GF-D8 (cell line): Measurements from ENCODE around the gene RMDN3.

Experiments used
- DNase-seq: peaks from one replicate; lab custom pipeline; 2025; lab: John Stamatoyannopoulos, UW

RMDN3 gene, protein sequence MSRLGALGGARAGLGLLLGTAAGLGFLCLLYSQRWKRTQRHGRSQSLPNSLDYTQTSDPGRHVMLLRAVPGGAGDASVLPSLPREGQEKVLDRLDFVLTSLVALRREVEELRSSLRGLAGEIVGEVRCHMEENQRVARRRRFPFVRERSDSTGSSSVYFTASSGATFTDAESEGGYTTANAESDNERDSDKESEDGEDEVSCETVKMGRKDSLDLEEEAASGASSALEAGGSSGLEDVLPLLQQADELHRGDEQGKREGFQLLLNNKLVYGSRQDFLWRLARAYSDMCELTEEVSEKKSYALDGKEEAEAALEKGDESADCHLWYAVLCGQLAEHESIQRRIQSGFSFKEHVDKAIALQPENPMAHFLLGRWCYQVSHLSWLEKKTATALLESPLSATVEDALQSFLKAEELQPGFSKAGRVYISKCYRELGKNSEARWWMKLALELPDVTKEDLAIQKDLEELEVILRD

DNA sequence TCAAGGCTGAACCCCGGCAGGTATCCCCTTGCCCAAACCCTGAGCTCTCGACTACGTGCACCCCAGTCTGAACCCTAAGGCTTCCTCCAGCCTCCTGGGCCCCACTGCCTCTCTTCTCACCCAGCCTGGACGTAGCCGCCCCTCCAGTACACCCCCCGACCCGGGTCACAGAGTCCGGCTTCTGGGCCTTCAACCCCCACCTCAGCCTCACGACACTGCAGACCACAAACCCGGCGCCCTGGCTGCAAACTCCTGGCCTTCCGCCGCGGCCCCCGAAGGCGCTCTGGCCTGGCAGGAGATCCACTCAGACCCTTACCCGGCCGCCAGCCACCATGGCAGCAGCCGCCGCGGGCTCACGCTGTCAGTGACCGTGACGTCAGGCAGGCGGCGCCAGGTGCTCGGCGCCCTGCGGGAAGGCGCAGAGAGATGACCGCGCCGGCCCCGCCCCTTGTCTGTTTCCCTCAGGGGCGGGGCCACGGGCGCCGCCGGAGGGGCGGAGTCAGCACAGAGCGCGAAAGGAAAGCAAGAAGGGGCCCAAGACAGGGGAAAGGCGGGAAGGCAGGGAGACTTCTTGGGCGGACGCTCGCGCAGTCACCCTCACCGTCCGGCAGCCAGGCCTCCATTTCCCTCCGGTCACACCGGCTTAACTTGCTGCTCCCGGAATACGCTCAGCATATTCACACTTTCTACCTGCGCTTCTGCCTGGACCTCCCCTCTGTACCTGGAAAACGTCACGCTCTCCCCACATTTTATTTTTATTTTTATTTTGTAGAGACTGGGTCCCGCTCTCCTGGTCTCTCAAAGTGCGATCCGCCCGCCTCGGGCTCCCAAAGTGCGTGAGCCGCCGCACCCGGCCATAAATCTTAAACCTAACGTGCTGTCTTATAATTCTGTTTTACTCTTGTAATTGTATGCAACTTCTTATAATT, at the start of gene RMDN3:
Gene RMDN3, minus strand, starts transcription at position 372 of the 929 bp plus-strand sequence. CDS start 471 bp downstream, outside the sequence.
- peak; percentile 57 for DNase-seq

DNA sequence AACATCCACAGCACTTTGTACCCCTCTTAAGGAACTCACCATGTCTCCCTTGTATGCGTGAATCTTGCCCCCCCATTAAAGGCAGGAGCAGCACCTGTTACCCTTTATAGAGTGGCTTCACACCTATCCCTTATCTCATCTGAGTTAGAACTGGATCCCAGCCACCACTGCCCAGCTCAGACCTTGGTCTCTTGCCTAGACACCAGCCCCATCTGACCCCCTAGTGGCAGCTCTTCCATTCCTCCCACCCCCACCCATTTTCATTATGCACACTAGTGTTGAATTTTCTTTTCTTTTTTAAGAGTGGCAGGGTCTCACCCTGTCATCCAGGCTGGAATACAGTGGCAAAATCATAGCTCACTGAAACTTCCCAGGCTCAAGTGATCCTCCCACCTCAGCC, 48.6 kb upstream of the RMDN3 start:
- DNase-seq: no peak

DNA sequence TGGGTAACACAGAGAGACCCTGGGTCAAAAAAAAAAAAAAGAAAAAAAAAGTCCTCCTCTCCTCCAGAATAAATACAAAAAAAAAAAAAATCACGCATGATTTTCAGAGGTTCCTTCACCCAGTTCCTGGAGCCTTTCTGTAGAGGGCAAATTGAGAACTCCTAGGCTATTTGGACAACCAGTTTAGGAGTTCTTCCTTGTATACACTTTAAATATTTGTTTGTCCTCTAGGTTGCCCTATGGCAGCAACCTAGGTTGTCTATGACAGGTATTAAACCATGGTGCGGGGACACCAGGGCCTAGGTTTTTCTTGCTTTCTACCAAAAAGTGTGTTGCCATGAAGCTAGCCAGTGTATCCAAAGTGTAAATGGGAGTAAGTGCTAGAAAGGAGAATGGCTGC, 48.0 kb upstream of the RMDN3 start:
- DNase-seq: no peak

DNA sequence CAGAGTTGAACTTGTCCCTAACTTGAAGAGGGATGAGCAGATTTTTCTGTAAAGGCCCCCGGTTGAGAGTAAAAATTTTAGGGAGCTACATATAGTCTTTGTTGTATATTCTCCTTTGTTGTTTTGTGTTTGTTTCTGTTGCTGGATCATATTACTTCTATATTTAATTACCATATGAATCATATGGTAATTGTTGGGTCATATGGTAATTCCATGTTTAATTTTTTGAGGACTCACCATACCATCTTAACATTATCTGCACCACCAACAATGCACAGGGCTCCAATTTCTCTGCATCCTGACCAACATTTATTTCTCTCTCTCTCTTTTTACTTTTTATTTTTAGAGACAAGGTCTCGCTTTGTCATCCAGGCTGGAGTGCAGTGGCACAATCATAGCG, 44.5 kb upstream of the RMDN3 start:
- no peak for DNase-seq

DNA sequence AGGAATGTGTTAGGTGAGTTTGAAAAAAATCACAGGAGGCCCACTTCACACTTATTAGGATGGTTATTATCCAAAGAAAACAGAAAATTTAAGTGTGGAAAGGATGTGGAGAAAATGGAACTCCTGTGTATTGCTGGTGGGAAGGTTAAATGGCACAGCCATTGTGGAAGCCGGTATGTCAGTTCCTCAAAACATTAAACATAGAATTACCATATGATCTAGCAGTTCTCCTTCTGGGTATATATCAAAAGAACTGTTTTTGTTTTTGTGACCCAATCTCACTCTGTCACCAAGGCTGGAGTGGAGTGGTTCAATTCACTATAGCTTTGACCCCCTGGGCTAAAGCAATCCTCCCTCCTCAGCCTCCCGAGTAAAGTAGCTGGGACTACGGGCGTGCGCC, 41.5 kb upstream of the RMDN3 start:
- DNase-seq: no peak

DNA sequence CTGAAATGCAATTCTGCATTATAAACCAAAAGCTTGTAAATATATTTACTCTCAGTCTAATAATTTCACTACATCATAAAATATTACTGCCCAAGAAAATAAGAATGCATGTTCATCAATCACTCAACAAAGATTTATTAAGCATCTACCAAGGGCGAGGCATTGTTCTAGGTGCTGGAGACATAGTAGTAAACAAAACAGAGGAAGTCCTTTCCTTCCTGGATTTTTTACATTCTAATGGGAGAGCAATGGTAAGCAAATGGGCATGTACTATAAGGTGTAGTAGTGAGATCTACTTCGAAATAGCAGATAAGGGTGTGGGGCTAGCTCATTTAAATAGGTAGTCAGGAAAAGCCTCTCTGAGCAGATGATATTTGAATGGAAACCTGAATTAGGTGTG, 41.0 kb upstream of the RMDN3 start:
- no peak for DNase-seq

DNA sequence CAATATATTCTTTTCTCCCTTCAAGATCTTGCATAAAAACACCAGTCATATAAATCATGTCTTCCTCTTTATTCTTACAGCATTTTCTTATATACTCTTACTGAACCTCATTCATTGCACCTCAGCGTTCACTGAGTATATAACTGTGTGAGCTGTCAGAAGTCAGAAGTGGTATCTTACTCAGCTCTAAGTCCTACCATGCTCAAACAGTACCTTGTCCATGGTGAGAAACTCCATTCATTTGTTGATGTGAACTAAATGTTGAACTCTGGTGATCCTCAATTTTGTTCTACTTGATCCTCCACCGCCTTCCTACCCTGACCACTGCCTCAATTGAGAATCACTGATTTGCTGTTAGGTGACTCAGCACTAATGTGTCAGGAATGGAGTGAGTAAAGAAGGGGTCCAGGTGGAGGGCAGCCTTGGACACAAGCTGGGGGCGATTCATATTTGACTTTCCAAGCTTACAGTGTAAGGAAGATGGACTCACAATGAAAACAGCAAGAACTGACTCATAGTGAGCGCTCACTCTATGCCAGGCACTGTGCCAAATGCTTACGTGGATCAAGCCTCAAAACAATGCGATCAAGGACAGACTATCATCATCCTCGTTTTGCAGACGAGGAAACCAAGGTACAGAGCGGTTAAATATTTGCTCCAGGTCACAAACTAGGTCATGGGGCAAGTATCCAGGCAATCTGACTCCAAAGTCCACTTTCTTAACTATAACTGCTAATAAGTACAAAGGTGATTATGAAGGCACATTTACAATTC, 38.3 kb upstream of the RMDN3 start:
- DNase-seq: no peak

DNA sequence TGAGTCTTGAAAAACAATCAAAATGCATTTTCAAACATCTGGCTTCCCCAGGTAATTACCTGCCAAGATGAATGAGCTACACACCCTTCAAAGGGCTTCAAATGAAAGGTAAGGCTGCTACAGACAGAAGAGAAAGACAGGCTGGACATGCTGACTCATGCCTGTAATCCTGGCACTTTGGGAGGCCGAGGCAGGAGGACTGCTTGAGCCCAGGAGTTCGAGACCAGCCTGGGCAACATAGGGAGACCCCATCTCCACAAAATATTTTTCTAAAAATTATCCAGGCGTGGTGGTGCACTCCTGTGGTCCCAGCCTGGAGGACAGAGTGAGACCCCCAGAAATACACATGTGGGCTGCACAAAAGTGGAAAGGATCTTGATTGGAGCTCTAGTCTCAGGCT, 37.3 kb upstream of the RMDN3 start:
- no peak for DNase-seq

DNA sequence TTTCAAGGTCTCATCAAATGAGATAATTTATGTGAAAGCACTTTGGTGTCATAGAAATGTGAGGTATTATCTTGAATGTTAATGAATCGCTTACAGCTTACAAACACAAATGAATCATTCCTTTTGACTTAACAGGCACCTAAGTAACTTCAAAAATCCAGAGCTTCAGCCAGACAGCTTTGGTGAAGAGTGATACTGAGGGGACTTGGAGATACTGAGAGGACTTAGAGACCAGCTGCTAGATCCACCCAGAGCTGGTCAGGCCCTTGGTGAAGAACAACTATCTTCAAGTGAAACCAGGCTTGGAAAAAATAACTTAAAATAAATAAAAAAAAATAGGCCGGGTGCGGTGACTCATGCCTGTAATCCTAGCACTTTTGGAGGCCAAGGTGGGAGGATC, 35.7 kb upstream of the RMDN3 start:
- DNase-seq: no peak

DNA sequence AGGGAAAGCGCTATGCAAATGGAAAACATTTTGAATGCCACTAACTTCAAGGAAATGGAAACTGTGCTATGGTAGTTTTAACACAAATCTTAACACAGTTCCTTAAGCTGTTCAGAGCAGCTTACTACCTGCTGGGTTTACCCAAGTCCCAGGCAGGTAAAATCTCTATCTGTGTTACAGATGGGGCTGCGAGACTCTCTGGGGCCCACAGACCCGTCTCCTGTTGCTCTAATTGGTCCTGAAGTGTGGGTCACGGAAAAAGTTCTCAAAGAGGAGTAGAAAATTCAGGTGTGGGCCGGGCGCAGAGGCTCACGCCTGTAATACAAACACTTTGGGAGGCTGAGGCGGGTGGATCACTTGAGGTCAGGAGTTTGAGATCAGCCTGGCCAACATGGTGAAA, 34.9 kb upstream of the RMDN3 start:
- DNase-seq: no peak

DNA sequence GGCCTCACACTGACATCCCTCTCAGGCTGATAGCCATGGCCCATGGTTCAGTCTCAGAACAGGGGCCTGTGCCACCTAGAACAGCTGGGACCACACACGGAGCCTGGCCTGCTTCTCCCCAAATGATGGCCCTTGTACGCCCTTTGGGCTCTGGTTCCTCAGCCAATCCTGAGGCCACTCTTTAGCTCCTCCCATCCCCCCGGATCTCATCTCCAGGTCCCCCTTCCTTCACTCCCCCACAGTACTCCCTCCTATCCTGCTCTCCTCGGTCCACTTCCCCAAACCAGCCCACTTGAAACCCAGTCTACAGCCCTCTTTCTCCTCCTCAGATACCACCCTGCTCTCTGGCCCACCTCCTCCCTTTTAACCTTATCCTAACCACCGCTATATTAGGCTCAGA, 34.1 kb upstream of the RMDN3 start:
- no peak for DNase-seq

DNA sequence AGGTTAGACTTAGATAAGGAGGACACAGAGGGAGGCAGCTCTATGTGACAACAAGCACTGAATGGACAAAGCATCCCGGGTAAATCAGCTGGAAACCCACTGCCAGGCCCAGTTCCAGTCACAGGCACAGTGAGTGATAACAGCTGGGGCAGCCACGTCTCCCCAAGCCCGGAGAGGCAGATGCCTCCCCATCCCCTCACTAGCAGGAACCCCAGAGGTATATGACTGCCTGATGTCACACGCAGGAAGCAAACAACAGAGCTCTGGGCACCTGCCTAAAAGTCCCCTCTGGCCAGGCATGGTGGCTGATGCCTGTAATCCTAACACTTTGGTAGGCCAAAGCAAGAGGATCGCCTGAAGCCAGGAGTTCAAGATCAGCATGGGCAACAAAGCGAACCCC, 32.9 kb upstream of the RMDN3 start:
- no peak for DNase-seq

DNA sequence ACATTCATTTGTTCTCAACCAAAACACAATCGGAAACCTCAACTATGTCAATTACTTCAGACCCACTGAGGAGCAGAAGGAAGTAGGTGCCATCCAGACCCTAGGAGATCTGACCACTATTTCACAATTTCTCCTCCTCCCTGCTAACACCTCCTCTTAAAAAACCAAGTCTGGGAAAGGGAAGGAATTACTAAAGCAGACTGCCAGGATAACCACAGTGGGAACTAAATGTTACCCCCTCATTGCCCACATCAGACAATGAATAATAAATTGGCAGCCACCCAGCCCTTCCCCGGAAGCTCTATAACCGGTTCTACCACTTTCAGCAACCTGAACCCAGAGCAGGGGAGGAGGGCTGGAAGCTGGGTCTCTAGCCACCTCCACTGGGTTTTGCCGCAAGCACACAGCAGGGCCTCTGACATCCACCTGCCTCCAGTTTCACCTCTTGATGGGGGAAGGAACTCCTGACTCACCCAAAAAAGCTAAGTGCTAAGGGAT, 32.3 kb upstream of the RMDN3 start:
- DNase-seq: peak; percentile 31

DNA sequence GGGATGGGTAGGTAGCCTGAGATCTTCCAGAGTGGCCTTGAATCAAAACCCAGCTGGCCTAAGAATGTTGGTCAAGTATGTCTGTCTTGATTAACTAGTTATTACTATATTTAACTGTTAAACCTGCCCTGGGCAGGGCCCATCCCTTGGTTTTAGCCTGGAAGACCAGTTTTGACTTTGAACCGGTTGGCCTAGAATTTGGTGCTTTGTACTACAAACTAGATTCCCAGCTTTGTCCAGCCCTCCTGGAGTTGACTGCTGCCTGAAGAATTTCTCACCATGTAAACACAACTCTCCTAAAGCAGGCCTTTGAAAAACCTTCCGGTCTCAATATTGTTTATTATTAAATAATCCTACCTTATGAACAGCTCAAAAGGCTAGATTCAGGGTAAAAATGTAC, 30.8 kb upstream of the RMDN3 start:
- DNase-seq: no peak

DNA sequence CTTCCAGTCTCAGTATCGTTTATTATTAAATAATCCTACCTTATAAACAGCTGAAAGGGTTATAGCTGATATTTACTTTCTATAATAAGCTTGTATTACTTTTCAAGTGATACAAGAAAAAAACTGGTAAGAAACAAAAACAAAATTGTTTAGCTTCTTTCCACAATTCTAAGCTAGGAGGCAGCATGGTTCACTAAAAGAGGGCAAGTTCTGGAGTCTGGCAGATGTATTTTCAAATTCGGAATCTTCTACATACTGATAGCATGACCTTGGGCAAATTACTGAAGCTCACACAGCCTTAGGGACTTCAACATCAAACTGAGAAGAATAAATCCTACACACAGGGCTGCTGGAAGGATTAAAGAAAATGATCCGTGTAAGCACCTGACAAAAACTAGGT, 30.1 kb upstream of the RMDN3 start:
- DNase-seq: no peak

DNA sequence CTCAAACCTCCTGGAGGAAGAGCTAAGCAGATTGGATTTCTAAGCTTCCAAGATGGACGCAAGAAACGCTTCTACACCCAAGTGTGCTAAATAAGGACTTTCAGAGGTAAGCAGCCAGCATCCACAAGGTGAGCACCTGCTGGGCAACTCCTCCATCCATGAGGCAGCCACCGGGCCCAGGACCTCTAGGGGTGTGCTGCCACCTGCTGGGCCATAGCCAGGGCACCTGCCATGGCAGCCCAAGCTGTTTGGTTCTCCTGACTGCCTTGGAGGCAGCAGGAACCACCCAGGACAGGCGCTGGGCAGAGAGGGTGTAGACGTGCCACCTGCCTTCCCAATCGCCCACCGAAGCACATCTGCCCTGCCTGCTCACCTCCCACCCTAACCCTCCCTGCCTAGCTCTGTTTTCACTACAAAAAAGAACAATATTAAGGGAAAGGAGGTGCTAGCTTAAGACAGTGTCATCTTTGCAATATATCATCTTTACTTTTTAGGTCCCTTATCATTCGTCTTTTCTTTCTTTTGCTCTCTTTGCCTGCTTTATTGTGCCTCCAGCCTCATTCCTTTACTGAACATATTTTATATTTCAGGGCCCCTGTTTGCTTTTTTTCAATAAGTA, 27.7 kb upstream of the RMDN3 start:
- no peak for DNase-seq

DNA sequence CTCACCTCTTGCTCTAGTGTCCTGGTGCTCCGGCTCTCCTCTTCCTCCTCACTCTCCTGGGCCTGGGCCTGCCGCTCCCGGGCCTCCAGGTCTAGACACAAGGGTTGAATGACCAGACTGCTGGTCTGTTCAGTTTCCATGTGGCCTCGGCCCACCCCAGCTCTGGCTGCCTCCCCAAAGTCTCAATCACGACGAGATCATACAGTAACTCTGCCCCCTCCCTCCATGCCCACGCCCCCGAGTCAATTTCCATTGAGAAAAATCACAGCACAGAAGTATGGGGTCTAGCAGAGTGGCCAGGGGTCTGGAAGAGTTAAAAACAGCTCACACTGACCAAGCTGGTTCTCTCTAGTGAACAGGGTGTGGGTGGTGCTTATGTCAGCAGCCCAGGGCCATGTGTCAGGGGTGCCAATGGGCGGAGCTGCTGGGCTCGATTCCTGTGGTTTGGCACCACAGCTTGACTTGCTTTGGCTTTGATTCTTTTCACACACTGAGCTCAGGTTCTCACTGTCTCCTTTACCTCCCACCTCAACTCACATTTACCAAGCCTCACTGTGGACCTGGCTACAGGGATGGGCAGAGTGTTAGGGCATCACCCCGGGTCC, 21.6 kb upstream of the RMDN3 start:
- DNase-seq: no peak

DNA sequence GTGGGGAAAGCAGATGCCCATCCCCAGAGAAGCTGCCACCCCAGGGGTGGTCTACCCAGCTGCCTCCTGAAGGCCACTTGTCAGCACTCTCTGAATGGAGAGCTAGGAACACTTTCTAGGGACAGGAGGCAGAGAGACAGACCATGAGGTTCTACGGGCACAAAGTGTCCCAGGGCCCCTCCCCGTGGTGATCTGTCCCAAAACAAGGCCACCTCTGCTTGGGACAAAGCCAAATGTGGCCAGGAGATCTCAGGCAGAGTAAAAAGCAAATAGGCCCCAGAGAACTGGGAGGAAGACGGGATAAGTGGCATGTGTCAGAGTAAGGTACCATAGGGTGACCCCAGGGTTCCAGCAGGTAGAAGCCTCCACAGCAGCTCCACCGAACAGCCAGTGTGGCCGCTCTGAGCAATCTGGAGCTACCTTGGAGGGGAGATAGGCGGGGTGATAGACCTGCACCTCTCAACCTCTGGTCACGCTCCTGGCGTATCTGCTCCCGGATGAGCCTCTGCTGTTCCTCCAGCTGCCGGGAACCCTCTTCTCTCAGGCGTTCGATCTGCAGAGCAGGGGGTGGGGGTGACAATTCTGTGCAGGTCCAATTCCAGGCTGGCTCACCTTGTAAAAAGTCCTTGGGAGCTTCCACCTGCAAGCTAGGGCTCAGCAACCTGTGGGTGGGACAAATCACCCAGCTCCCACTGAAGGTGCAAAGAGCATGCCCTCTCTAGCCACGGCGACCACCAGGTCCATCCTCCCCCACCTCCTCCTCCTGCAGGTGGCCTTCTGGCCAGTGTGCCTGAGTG, 20.9 kb upstream of the RMDN3 start:
- DNase-seq: no peak

DNA sequence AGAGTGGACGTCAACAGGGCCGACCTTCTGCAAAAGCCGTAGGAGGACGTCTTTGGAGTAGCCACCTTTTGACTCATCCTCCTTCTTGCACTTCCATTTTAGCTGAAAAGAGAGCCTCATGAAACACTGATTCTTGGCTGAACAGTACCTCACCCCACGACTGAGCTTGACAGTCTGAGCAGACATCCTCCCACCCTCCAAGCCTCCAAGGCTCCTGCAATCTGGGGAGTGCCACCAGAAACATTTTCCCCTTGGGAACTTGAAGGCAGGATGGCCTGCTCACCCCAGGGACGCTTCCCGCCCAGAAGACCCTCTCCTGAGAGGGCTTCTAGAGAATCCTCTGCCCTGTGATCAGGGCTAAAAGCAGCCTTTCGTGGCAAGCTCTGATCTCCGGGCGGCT, 20.0 kb upstream of the RMDN3 start:
- no peak for DNase-seq

DNA sequence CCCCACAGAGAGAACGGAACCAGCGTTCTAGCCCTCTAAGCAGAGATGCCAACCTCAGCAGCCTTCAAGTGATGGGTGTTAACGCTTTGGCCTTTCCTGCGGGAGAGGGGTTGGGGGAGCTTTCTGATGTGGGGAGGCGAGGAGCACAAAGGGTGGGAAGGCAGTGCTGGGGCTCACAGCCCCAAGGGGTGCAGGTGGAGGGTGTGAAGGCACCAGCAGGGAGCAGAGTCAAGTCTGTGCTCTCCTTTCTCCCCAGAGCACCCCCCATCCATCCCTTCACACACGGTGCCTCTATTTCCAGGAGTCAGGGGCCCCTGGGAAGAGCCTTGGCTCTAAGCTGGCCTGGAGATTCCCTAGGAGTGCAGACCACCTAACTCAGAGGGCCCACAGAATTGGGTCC, 18.8 kb upstream of the RMDN3 start:
- DNase-seq: no peak
